HG03095 (cell line): ENCODE results near the gene GNPTAB.
"Not testable (repeated sequence)": the region's sequence is repeated elsewhere in the genome, so short reads cannot be mapped to it uniquely, and the experiment has no call there.

Experiments
- ATAC-seq: cut with Tn5 transposase; IDR thresholded peaks from one replicate; pipeline ENCODE4 v1.9.1; 2021; ENCODE audit warnings: moderate library complexity; ENCODE audit not compliant: unreplicated experiment

GNPTAB gene

DNA sequence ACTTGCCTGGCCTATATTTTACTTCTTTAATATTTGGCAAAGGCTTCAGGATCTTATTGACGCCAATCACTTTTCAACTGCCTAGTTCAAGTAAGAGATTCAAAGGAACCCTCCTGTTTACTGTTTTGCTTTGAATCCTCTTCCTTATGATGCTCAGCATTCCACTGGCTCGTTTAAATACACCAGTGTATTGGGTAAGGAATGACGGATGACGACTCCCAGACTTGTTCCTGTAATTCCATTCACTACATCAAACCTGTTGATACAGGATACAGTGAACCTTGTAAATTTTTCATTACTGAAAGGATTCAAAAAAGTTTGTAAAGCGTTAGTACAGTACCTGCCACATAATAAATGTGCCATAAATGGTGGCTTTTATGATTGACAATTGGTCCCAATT lies 89.8 kb downstream of the GNPTAB start:
- no peak for ATAC-seq

DNA sequence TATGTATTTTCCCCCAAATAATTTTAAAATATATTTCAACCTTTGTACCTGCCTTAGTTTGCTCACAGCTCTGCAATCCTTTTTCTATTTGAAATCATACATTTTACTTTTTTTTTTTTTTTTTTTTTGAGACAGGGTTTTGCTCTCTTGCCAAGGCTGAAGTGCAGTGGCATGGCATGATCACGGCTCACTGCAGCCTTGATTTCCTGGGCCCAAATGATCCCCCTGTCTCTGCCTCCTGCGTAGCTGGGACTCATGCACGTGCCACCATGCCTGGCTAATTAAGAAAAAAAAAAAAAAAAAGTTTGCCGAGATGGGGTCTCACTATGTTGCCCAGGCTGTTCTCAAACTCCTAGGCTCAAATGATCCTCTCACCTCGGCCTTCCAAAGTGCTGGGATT lies 90.2 kb downstream of the GNPTAB start:
- no peak for ATAC-seq

DNA sequence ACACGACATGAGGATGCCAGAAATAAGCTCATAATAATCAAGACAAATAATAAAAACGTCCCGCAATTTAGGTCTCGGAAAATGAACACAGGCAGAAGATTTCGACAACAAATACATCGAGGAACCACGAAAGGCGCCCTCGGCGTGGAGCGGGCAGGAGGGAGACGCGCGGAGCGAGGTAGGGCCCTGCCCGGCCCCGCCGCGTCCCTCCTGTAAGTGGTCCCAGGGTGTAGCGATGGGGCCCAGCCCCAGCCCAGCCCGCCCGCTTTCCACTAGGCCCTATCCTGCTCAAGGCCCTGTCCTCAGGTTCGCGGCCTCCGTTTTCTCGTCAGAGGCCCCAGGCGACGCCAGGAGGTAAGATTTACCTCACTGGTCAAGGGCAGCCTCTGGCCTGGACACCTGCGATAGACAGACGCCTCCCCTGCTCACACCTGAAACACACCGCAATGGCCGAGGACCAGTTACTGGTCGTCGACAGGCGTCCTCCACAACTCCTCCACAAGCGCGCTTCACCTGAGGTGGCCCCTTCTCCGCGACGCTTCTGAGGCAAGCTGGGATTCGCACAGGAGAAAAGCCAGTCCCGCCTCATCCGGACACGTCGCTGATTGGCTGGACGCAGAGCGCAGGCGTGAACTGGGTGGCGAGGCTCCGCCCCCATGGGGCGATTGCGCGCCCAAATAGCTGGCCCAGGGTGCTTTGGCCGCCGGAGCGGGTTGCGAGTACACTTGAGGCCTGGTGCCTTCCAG lies 91.7 kb downstream of the GNPTAB start, which contains the start of gene SYCP3:
Gene SYCP3, minus strand, starts transcription at position 543 of the 746 bp plus-strand sequence. CDS start 1,527 bp downstream, outside the sequence.
- ATAC-seq = no peak

DNA sequence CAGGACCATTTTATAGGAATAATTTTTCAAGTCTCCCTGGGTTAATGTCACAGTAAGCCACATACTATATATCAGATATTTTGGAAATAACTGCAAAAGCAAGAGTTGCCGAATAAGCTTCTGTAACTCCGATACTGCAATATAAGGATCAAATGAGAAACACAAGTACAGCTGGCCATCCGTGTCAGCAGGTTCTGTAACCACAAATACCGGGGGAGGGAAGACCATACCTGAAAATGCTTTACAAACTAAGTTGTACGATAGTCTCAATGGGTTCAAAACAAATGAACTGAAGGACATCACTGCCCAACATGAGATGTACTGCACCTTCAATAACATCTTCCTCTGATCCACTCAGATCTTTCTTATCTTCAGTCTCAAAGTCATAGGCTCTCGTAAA lies 93.3 kb downstream of the GNPTAB start:
- no peak for ATAC-seq

DNA sequence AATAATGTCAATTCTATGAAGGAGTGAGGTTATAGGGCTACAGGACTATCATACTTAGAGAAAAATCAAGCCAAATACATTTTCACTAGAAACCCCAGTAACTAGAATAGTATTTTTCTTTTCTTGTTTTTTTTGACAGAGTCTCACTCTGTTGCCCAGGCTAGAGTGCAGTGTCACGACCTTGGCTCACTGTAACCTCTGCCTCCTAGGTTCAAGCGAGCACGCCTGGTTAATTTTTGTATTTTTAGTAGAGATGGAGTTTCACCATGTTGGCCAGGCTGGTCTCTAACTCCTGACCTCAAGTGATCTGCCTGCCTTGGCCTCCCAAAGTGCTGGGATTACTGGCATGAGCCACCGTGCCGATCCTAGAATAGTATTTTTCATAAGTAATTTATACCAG lies 96.3 kb downstream of the GNPTAB start:
- not testable (repeated sequence) for ATAC-seq

DNA sequence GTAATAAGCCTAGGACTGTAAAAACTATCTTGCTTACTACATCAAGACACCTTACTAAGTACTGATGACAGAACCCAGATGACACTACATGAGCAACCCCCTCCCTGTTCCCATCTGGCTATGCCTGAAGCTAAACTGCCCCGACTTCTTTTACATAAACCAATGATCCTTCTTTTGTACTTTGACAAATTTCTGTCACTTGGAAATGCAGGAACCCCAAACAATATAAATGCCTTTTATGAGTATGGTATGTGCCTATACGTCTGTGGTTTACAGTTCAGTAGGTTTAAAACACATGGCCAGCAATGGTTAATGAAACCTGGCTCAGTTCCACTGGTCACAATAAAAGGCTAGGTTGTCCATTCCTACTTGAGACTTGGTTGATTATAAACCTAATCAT lies 97.6 kb downstream of the GNPTAB start:
- no peak for ATAC-seq

DNA sequence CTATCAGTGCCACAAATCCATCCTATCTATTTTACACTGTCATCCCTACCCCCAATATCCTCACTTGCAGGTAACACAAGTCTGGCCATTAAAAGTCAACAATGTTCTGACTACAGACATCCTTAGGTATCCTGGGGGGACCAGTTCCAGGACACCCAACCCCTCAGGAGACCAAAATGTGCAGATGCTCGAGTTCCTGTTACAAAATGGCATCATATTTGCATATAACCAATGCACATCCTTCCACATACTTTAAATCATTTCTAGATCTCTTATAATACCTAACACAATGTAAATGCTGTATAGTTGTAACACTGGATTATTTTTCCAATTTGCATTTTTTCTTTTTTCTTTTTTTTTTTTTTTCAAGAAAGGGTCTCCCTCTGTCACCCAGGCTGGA lies 98.4 kb downstream of the GNPTAB start:
- ATAC-seq = no peak

DNA sequence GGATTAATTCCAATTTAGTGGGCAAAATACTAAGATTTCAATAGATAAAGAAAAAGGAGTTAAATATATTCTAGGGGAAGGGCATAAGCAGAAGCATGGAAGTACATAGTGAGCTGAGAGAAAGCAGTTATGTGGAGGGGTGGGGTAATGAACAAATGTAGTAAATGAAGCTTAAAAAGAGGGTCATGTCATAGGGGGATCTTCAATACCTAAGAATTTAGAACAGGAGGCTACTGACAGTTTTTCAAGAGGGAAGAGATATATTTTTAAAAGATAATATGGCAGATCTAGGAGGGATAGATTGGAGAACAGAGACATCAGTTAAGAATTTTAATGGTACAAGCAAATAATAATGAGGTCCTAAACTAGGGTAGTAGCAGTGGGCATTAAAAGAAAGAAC lies 100.9 kb downstream of the GNPTAB start:
- ATAC-seq = no peak

DNA sequence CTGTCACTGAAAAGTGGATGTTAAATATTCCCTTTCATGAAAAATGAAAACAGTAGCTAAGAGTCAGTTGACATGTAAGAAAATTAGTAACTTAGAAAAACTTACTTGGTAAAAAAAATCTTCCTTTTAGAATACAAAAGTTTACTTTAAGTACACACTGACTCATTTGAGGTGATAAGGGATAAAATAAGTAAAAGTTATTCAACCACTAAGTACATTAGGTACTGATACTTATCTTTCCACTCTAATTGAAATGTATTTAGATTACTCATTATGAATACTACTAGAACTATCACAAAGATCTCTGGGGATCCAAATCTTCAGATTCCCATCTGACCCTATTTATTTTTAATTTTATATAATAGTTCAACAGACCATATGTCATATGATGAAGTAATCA lies 103.7 kb downstream of the GNPTAB start:
- ATAC-seq = no peak

DNA sequence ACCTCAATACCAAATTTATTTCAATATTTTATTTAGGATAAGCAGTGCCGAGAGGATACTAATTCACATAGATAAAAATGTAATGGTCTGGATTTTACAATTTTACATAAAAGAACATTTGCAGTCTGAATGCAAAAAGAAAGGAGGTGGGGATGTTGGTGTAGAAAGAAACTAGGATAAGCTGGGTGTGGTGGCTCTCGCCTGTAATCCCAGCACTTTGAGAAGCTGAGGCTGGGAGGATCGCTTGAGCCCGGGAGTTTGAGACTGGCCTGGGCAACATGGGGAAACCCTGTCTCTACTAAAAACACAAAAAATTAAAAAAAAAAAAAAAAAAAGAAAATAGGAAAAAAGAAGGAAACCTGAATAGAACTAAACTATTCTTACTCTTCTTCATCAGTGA lies 108.4 kb downstream of the GNPTAB start:
- ATAC-seq = no peak

DNA sequence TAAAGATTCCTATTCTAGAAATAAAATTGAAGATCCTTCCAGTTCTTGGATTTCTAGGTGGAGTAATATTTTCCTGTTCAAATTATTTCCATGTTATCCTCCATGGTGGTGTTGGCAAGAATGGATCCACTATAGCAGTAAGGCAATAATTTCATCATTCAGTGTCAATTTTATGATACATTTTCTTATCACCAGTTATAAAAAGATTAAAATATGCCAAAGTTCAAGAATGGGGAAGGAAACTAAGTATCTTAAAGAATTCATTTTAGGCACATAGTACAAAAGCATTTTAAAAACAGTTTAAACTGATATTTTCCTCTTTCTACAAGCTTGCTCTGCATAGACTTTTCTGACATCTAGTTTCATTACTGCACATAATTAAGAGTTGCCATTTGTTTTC lies 110.6 kb downstream of the GNPTAB start:
- ATAC-seq = no peak

DNA sequence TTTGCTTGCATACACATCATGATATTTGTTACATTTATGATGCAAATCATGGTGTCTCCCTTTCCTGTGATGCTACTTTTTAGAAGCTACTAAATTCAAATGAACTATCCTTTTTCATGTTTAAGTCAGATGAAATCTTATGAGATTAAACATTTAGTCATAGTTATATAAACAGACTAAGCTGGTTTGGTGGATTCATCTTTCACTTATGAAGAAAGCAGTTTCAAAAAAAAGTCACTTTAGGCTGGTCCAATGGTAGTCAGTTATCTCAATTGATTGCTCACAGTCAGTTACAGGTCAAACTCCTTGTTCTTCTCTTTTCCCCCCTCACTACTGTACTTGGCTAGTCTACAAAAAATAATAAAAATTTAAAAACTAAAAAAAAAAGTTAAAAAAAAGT lies 111.2 kb downstream of the GNPTAB start:
- no peak for ATAC-seq

DNA sequence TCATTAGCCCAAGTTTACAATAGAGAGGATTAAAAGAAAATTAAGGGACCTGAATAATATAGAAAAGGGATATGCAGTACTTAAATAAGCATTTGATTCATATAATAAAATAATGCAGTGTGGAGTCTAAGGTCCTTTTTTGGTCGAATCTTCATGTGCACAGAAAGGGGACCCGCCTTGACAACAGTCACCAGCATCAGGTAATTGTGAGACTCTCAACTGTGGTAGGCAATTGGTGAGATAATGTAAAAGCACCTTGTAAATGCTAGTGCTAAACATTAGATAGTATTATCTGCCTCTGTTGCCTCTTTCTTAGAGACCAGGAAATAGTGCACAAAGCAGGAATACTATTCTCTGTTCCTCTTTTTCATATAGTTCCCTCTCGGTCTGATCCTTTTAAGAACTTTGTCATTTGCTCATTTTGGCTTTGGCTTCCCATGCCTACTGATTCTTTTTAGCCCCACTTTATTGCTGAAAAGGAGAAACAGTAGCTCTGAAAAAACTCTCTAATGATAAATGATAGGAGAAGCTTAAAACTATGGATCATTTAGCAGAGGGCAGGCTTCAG lies 115.8 kb downstream of the GNPTAB start:
- no peak for ATAC-seq

DNA sequence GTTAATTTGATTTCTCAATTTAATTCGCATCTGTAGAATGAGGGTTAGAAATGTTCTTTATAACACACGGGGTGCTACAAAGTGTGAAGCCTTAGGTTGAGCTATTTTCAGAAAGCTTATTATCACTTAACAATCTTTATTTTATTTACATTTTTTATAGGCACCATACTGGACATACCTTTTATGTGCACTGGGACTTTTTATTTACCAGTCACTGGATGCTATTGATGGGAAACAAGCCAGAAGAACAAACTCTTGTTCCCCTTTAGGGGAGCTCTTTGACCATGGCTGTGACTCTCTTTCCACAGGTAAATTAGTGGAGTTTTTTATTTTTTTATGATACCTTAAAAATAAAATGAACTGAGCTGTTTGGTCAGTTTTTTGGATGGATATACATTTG lies 116.8 kb downstream of the GNPTAB start:
- ATAC-seq = no peak

DNA sequence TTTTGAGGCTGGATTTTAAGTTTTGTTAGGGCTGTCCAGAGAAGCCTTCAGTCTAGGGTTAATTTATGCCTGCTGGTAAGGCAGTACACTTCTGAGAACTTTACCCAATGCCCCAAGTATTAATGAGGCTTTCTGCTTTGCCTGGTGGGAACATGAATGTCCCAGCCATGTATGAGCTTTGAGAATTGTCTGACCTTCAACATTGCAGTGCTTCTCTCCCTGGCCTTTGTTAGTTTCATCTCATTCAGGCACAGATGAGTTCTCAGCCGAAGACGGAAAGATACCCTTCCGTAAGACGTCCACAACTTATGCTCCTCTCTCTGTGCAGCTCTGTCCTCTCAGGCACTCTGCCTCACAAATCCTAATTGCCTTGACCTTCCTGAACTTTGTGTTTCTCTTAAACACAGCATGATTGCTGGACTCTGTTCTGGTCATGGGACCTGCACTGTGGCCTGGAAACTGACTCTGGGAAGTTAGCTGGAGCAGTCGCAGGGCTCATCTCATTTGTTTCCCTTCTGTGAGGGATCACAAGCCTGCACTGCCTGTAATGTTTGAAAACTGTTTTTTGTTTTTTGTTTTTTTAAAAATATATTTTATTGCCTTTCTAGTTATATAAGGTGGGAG lies 117.6 kb downstream of the GNPTAB start:
- no peak for ATAC-seq

DNA sequence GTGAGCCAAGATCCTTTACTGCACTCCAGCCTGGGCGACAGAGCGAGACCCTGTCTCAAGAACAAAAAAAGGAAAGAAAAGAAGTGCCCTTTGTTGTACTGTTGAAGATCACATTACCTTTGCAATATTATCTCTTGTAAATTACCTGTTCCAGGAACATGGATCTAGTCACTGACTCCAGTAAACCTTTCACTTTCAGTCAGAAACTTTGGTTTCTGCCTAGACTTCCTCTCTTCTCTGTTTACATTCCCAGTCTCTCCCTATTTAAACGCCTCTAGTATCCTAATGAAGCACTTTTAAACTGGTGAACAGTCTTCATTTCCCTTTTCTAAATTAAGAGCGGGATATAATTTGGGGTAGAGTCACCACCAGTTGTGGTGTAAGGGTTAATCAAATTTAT lies 120.5 kb downstream of the GNPTAB start:
- ATAC-seq = no peak

DNA sequence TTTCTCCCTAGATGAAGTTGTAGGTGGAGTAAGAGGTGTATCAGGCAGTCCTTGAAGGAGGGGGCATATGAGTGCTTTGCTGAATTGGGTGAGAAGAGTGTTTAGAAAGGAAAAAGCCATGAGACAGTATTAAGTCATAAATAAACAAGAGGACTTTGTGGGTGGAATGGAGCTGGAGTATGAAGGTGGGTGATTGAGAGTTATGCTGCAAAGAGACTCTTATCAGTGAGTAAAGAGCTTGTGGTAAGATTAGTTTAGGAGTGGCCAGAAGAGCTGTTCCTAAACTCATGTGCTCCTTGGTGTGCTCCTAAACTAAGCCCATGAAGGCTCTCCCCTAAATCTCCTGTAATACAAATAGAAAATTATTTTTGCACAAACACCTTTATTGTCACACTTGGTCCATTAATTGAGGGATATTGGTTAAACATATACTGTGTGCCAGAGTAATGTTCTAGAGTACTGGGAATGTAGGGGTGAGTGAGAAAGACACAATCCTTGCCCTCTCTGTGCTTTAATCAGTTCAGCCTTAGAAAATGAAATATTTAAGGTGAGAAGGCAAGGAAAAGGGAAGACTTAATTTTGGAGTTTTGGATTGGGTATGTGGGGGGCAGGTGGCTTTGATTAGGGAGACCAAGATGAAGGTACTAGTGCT lies 123.5 kb downstream of the GNPTAB start:
- ATAC-seq = no peak

DNA sequence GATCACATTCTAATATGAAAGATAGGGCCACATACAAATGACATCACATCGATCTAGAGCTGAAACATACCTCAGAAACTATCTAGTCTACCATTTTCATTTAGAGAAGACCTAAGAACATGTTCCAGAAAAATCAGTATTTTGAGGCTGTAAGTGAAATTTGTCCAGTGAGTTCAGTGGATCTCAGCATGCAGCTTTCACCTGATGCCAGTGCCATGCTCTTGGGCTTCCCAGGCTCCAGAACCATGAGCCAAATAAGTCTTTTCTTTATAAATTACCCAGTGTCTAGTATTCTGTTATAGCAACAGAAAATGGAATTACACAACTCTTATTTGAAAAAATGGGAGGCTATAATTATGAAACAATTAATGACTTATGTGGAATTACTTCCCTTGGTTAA lies 124.4 kb downstream of the GNPTAB start:
- no peak for ATAC-seq

DNA sequence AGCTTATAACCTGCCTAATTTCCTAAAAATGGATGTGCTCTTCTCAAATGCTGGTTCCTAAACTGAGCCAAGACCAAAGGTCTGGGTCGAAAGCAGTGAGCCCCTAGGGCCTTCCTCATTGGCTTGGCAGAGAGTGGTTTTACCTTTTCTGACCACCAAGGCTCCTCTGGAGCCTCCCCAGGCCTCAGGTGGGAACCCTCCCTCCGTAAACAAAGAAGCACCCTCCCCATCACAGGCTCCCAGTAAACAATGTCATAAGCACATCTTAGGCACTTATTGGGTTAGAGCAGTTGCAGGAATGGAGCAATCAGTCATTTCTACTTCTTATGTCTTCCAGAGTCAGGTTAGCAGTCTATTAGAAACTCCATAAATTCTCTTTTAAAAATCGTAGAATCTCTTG lies 127.3 kb downstream of the GNPTAB start:
- no peak for ATAC-seq

DNA sequence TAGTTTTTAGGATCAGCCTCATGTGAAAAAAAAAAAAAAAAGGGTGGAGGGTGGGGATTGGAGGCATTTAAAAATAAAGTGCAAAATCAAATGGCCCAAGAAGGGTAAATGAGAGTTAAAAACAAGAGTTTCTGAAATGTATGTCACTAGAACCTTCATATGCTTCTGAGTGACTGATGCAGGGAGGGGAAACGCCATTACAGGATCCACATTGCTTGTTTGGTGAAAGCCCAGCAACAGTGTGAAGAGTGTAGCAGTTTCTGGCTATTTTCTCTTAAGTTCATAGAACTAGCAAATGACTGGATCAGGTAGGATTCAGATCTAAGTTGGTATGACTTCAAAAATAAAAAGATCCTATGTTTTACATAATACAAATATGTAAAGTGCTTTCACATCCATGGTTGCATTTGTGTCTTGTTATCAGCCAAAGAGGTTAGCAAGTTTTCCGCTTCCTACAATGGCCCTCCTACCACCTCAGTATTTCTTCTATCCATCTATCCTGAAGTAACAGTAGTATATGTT lies 130.4 kb downstream of the GNPTAB start:
- no peak for ATAC-seq

DNA sequence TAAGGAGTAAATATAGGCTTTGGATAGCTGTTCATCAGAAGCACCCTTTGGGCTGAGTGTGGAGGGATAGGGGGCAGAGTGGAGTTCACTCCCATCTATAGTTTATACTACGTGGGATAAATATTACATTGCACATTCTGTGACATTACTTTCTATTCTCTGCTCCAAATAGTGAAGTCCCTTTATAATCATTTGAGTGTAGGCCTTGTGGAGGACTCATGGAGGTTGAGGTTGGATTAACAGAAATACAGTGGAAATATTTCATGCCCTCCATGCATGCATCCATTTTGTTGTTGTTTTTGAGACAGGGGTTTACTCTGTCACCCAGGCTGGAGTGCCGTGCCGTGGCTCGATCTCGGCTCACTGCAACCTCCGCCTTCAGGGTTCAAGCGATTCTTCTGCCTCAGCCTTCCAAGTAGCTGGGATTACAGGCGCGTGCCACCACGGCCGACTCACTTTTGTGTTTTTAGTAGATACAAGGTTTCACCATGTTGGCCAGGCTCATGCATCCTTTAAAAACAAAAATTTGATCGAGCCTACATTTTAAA lies 131.9 kb downstream of the GNPTAB start:
- no peak for ATAC-seq
